GM18873 (cell line): ENCODE measurements around the gene DVL3.
"Not testable (repeated sequence)": the region's sequence is repeated elsewhere in the genome, so short reads cannot be mapped to it uniquely, and the experiment has no call there.

Source experiments
- ATAC-seq: cut with Tn5 transposase; IDR thresholded peaks from one replicate; pipeline ENCODE4 v1.9.1; 2021; ENCODE audit warnings: mild to moderate bottlenecking, moderate library complexity, moderate number of reproducible peaks; ENCODE audit not compliant: unreplicated experiment, low FRiP score

The DVL3 gene

DNA sequence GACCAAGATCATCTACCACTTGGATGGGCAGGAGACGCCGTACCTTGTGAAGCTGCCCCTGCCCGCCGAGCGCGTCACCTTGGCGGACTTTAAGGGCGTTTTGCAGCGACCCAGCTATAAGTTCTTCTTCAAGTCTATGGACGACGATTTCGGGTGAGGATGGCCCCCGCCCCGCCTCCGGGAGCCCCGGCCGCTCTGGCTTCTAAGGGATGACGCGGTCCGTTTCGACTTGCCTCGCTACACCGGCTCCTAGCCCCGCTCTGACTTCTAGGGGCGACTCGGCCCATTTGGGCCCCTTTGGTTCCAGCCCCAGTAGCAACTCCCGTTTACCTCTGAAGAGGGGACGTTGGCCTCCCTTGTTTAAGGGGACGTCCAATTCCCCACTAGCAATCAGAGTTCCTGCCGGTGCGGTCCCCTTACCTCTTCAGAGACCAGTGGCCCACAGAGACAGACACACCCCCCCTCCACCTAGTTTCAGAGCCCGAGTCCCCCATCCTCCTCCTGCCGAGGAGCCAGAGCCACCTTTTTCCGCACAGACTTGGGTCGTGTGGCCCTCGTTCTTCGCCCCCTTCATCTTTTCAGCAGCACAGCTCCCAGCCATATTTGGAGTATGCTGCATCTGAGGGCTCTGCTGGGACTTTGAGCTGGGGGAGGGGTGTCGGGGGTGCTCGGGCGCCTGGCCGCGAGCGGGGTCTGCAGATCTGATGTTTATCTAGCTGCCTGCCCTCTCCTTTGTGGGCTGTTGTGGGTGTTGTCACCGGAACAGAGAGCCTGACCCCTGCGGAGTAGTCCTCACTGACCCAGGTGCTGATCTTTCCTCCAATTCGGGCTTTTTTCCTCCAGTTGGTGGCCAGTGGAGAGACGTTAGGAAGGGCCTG lies 706 bp downstream of the DVL3 start:
- peak; percentile 10 for ATAC-seq

DNA sequence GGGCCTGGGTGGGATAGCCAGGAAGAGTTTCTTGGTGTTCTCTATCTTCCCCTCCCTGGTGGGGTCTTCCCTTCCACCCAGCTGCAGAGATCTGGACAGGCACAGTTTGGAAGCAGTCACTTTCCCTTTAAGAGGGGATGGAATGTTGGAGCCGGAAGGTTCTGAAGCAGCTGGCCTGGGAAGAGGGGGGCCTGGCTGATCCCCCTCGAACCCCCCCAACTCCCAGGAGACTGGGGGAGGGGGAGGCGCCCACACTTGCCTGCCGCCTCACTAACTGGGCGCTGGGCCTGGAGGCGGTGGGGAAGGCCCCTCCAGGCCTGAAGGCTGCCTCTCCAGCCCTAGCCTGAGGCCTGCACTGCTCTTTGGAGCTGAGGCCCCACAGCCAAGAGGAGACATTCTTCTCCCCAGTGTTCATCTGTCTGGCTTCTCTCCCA lies 1.4 kb downstream of the DVL3 start:
- no peak for ATAC-seq

DNA sequence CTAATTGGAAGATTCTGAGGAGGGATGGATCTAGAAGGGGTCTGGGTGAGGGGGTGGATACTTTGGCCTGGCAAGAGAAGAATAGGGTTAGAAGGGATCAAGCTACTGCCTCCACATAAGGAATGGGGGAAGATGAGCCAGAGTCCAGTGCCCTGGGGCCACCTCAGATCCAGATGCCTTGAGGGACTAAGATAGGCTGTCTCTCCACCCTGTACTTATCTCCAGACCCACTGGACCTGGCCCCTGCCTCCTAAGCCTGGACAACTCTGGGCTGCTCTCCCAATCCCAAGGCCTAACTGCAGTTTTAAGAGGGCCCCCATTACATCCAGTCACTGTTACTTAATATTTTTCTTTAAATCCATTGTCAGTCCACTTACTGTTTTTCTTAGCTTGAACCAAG lies 2.0 kb downstream of the DVL3 start:
- no peak for ATAC-seq

DNA sequence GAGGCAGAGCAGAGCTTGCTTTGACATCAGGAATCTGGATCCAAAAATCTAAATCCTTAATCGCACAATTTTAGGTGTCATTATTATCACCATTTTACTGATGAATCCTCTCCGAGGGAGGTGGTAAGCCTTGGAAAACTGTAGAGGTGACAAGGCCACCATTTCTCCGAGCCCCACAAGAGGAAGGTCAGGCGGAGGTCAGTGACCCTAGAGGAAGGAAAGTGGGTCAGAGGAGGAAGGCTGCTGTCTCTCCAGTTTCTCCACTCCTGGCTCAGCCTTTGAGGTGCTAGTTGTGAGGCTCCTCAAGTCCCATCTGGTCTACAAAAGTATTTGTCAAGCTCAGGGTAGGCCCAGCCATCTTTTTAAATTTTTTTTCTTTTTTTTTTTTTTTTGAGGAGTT lies 3.2 kb downstream of the DVL3 start:
- ATAC-seq, result no peak

DNA sequence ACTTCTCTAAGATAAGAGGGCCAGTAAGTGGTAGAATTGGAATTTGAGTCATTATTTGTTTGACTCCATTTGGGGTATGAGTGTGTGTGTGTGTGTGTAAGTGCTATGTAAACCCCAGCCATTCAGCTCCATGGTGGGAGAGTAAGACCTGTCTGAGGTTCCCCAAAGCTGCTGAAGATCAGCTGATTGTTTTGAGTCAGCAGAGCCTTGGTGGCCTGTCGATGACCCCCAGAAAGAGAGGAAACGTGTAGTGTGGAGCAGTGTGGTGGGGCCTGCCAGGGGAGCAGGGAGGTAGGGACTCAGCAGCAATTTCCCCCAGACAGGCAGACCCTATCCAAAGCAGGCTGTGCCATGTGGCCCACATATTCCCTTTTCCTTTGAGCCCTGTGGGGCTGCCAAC lies 5.3 kb downstream of the DVL3 start:
- ATAC-seq, result no peak

DNA sequence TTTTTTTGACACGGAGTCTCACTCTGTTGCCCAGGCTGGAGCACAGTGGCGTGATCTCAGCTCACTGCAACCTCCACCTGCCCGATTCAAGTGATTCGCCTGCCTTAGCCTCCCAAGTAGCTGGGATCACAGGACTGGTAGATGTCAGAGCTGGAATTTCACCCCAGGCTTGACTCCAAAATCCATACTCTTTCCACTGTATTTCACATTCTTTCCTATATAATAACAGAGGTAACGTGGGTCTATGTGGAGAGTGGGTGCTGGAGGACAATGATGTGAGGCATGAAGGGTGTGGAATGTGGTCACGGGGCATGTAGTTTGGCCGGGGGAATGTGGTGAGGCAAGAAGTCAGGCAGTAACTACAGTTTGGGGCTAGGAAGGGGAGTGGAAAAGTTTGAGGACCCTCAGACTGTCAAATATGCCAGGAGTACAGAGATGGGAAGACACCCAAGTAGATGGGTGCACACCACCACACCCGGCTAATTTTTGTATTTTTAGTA lies 7.4 kb downstream of the DVL3 start:
- ATAC-seq, result not testable (repeated sequence)

DNA sequence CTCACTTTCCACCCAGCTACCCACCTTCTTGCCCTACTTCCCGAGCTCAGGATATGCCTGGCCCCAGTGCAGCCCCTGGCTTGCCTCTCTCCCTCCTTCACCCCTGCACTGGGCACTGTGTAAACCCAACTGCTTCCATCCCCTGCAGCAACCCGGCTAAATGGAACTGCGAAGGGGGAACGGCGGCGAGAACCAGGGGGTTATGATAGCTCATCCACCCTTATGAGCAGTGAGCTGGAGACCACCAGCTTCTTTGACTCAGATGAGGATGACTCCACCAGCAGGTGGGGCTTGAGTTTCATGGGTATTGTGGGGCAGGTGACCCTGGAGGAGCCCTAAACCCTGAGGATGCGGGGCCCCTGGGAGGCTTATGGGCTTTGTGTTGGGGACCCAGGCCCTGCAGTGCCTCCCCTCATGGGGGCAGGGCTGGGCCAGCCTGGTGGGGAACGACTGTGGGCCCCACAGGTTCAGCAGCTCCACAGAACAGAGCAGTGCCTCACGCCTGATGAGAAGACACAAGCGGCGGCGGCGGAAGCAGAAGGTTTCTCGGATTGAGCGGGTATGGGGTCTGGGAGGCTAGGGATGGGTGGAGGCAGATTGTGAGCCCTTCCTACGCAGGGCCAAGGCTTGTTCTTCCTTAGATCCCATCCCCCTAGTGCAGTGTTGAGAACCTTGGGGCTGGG lies 9.6 kb downstream of the DVL3 start:
- ATAC-seq, result no peak

DNA sequence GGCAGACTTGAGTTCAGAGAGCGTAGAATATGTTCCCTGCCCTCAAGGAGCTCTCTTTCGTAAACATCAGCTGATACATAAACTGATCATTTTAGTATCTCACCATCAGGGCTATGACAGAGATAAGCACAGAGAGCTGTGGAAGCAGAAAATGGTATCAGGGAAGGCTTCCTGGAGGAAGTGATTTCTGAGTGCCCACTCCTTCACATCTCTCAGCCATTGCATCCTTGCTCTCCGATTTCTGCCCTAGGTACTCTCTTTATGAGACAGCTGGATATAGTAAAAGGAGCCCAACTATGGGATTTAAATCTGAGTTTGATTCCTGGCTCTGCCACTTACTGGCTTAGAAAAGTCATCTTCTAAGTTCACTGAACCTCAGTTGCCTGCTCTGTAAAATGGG lies 10.4 kb downstream of the DVL3 start:
- ATAC-seq, result no peak

DNA sequence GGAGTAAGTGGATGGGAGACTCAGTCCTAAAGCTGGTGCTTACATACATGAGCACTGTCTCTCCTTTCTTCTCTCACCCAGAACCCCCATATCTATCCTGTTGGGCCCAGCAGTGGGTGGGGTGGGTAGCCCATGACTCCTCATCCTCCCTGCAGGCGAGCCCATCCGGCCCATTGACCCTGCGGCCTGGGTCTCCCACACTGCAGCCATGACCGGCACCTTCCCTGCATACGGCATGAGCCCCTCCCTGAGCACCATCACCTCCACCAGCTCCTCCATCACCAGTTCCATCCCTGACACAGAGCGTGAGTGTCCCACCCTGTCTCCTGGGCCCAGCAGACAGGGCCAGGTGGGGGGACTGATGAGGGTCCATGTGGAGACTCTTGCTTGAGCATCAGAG lies 11.5 kb downstream of the DVL3 start:
- ATAC-seq, result no peak

DNA sequence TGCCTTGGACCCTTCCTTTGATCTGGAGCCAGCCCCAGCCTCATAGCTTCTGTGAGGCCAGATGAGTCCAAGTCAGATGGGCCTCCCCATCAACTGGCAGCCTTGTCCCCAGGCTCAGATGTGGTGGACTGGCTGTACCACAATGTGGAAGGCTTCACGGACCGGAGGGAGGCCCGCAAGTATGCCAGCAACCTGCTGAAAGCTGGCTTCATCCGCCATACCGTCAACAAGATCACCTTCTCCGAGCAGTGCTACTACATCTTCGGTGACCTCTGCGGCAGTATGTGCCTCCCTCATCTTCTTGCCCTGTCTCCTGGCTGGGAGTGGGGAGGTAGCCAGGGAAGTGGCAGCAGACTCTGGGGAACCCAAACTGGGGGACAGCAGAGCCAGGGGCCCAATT lies 12.6 kb downstream of the DVL3 start:
- no peak for ATAC-seq

DNA sequence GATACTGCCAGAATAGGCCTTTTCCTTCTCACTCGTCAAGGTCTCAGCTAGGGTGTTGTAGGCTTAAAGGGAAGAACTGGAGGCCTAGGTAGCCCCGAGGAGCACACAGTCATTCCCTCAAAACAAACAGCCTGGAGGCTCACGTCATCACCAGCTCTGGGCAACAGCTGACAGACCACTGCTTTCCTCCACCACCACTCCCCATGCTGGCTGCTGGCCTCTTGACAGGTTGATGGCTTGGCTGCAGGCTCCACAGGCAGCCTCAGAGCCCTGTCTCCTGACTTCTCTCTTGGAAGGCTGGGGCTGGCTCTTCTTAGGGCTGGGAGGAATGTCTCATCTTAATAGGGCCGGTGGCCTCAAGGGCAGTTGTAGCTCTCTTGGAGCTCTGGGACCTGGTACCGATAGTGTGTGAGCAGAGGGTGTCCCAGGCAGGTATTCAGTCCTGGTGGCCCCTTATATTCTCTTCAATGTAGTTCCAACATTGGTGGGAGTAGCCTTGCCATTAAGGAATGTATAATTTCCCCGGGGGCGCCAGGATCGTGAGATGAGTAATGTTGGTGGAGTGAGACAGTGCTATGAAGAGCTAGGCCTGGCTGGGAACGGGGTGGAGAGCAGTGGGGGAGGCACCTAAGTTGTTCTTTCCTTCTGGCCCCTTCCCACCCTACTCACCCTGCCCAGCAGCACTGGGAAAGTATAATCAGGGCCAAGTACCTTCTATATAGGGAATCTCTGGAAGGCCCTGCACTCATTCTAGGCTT lies 13.4 kb downstream of the DVL3 start:
- ATAC-seq, result no peak

DNA sequence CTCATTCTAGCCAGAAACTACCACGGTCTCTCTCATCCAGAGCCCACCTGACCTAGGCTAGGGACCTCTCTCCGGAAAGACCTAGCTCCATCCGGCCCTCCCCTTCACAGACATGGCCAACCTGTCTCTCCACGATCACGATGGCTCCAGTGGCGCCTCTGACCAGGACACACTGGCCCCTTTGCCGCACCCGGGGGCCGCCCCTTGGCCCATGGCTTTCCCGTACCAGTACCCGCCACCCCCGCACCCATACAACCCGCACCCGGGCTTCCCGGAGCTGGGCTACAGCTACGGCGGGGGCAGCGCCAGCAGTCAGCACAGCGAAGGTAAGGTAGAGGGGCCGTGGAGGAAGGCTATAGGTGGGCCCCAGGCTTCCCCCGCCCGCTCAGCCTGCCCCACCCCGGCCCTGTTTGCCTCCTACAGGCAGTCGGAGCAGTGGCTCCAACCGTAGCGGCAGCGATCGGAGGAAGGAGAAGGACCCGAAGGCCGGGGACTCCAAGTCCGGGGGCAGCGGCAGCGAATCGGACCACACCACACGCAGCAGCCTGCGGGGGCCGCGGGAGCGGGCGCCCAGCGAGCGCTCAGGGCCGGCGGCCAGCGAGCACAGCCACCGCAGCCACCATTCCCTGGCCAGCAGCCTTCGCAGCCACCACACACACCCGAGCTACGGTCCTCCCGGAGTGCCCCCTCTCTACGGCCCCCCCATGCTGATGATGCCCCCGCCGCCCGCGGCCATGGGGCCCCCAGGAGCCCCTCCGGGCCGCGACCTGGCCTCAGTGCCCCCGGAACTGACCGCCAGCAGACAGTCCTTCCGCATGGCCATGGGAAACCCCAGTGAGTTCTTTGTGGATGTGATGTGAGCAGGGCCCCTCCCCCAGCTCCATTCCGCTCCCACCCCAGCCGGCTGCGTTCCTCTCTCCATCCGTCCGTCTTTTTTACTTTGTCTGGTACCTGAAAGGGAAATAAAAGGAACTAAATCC lies 15.0 kb downstream of the DVL3 start:
- ATAC-seq, result no peak

DNA sequence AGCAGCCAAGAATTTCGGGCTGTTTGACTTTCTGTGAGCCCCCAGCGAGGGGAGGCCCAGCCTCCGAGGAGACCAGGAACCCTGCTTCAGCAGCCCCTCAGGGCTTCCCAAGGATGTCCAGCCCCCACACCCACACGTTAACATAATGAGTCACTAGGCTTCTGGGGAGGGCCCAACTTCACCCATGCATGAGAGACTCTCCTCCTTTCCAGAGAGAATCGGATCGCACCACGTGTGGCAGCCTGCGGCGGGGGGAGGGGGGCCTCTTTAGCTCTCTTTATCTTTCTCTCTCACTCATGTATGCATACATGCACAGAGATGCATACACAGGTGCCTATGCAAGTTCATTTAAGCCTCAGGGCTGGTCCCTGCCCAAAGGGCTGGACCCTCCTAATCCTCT lies 16.4 kb downstream of the DVL3 start:
- no peak for ATAC-seq

DNA sequence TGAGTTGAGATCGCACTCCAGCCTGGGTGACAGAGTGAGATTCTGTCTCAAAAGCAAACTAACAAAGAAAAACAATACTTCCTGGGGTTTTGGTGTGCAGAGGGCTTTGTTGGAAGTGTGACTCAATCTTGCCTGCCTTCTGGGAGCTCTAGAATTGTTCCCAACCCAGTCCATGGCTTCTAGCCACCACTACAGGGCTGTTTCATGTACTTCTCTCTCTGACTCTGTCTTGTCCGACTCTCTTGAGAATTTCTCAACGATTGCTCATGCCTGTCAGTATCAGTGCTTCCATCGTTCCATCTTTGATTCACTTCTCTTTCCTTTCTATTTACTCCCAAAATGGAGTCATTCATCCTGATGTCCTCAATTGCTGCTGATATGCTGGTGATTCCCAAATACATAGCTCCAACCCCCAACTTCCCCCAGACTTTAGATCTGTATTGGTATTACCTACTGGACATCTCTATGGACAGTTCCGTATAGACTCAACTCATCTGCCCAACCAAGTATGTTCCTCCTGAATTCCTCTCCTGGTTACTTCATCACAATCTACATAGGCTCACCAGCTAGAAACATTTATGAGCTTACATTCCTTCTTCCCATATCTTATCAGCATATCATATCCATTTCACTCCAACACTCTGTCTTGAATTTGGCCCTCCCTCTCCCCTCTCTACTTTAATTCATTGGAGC lies 17.6 kb downstream of the DVL3 start:
- no peak for ATAC-seq

DNA sequence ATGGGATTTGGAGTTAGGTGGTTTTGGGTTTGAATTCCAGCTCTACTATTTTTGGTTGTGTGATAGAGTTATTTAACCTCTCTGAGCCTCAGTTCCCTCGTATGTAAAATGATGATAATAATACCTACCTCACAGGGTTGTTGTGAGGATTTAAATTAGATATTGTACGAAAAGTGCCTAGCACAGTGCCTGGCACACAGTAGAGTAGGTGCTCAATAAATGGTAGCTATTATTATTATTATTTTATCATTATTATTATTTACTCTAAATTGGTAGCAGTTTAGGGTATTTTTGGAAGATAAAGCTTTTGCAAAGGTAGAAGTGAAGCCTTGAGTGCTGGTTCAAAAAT lies 18.2 kb downstream of the DVL3 start:
- no peak for ATAC-seq

DNA sequence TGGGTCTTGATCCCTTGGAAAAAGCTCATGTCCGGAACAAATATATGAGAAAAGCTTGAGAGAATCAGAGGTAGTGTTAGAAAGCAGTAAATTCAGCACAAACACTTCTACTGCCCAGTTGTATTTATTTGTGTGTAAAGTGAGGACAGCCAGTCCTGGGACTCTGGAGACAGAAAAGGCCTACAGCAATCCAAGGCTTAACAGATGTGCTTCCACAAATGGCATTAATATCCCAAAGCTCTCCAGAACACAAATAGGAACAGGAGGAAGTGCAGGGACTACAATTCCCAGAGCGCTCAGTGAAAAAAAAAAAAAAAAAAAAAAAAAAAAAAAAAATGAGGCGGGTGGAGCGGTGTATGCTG lies 19.1 kb downstream of the DVL3 start:
- ATAC-seq, result no peak

DNA sequence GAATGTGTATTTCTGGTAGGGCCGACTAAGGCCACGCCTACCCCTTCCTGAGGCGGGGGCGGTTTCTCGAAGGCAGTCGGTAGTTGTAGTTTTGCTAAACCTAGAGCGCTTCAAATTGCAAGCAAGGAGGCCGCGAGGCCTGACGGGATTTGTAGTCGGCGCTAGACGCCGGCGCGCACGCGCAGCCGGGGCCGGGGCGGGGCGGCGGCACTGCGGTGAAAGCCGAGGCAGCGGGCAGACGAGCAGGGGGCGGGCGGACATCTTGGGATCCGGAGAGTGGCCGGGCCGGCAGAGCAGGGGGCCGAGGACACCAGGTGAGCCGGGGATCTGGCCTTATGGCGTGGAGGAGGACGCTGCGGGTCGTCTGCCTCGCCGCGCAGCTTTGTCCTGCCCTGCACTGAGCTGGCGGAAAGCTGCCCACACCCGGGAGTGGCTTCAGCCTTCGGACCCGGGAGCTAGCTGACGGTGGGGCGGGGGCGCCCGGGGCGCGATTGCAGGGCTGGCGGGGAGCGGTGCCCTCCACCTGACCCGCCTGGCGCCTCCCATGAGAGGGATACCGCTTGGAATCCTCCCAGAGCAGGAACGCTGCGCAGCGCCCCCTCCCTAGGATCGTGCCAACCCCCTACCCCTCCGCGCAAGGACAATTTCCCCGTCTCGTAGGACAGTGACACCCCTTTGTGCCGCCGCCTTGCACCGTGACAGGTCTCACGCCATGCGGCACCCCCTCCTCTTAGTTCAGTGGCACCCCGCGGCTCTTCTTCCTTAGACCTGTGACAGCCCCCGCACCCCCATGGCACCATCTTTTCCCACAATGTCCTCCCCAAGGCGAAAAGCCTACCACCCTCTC lies 19.7 kb downstream of the DVL3 start, which contains the start of gene AP2M1:
Gene AP2M1 (plus strand): TSS at position 210 of the 847 bp plus-strand sequence. CDS start 2,139 bp downstream, outside the sequence.
- peak; percentile 95 for ATAC-seq

DNA sequence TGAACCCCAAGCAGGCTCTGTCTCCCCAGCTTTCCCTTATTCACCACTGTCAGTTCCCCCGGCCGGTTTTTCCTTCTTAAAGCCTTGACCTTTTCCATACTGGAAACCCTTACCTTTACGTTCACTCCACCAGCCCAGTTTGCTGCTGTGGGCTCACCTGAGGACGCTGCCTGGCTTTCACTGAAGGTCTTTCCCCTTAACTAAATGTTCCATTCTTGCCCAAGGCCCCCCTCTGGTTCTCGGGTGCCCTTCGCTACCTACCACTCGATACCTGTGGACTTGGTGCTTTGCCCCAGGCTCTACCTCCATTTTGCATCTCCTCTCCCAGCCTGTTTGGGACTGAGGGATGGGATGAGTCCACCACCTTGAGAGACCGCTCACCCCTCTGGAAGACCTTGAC lies 20.3 kb downstream of the DVL3 start:
- ATAC-seq, result no peak
